GM18867 (cell line): Measurements from ENCODE around the gene SMAD7.

Experiments
- ATAC-seq: cut with Tn5 transposase; IDR thresholded peaks from one replicate; pipeline ENCODE4 v1.9.1; 2021; ENCODE audit warnings: mild to moderate bottlenecking, moderate library complexity; ENCODE audit not compliant: unreplicated experiment

SMAD7 gene

DNA sequence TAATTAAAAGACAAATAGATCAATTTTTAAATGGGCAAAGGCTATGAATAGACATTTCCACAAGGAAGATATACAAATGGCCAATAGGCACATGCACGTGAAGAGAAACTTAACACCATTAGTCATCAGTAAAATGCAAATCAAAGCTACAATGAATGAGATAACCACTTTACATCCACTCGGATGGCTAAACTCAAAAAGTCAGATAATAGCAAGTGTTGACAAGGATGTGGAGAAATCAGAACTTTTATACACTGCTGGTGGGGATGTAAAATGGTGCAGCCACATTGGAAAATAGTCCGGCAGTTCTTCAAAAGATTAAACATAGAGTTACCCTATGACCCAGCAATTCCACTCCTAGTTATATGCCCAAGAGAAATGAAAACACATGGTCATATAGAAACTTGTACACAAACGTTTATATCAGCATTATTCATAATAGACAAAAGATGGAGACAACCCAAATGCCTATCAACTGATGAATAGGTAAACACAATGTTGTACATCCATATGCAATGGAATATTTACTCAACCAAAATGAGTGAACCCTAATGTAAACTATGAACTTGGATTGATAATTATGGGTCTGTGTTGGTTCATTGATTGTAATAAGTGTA is 51.1 kb downstream of the SMAD7 start:
- ATAC-seq = no peak

DNA sequence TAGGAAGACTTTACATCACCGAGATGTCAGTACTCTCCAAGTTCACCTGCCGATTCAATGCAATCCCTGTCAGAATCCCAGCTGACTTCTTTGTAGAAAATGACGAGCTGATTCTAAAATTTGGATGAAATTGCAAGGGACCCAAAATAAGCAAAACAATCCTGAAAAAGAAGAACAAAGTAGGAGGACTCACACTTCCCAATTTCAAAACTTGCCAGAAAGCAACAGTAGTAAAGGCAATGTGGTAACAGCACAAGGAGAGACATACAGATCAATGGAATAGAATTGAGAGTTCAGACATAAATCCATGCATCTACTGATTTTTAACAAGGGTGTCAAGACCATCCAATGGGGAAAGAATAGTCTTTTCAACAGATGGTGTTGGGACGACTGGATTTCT is 52.2 kb downstream of the SMAD7 start:
- no peak for ATAC-seq

DNA sequence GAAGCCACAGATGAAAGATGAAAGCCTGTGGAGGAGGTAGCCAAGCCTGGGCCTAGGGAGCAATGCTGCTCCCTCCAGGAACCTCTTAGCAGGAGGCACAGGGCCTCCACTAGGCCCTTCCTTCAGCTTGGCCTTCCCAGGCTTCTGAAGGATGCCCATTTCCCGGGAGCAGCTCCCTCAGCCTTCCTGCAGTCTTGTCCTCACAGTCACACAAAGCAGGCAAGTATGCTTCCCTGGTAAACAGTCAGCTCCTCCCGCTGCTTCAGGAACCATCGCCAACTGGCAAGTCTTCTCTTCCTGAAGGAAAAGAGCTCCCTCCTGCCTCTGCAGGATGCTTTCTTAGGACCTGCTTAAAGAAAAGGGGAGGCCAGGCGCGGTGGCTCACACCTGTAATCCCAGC is 53.2 kb downstream of the SMAD7 start:
- ATAC-seq = no peak

DNA sequence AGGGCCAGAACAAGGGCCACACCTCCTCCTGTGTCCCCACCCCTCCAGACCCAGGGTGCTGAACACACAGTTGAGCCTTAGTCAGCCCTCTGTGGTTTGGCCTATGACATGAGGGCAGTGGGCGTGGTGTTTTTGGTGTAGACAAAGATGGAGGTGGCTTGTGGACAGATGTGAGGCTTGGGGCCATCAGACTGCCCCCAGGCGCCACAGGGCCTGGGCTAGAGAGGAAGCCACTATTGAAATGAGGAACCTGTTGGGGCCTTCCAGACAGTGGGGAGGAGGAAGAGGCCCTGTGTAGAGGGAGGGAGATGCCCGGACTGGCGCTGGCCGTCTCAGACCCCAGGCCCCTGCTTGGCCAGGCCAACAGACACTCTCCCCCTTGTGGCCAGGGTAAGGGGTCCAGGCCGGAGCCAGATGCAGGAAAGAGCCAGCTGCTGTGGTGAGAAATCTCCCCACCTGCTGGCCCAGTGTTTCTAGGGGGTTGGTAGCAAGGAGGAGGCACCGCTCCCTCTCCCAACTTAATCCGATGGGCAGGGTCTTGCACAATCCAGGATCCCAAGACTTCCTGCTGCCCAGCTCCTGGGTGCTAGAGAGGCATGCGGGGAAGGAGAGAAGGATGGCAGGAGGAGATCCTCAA is 53.8 kb downstream of the SMAD7 start:
- ATAC-seq = no peak

DNA sequence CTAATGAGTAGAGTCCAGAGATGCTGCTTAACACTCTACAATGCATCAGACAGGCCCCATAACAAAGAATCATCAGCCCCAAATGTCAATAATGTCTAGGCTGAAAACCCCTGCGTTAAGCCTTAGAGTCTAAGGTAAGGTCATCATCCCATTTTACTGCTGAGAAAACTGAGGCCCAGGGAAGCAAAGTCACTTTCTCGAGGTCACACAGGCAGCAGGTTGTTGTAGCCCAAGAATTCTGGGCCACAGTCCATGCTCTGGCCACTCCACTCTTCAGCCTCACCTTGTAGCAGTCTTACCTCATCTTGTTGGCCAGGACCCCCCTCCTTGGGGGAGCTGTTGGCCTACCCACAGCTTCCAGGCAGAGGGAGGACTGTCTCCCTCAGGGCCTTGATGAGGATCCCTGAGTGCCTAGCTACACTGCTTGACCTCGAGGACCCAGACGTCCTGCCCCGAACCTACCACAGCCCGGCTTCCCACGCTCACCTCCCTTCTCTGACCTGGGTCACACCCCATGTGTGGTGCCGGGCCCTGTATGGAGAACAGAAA is 54.4 kb downstream of the SMAD7 start:
- no peak for ATAC-seq

DNA sequence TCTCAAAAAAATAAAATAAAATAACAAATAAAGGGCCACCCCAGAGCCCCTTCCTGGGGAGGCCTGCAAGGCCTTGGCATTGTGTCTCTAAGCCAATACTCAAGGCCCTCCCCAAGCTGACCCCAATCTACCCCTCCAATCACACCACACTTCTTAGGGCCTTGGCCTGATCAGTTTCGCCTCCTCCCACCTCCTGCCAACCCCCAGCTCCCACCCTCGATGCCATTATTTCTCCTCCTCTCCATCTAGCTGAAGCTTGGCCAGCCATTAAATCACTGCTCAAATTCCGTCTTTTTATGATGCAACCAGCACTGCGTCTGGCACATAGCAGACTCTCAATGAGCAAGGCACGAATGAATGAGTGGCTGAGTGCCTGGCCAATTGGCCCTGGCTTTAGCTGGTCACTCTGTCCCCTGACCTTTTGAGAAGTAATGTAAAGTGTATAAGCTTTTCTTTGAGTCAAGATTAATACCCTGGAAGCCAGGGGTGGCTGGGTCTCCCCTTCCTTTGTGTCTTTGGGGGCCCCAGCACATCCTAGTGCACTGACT is 55.9 kb downstream of the SMAD7 start:
- no peak for ATAC-seq

DNA sequence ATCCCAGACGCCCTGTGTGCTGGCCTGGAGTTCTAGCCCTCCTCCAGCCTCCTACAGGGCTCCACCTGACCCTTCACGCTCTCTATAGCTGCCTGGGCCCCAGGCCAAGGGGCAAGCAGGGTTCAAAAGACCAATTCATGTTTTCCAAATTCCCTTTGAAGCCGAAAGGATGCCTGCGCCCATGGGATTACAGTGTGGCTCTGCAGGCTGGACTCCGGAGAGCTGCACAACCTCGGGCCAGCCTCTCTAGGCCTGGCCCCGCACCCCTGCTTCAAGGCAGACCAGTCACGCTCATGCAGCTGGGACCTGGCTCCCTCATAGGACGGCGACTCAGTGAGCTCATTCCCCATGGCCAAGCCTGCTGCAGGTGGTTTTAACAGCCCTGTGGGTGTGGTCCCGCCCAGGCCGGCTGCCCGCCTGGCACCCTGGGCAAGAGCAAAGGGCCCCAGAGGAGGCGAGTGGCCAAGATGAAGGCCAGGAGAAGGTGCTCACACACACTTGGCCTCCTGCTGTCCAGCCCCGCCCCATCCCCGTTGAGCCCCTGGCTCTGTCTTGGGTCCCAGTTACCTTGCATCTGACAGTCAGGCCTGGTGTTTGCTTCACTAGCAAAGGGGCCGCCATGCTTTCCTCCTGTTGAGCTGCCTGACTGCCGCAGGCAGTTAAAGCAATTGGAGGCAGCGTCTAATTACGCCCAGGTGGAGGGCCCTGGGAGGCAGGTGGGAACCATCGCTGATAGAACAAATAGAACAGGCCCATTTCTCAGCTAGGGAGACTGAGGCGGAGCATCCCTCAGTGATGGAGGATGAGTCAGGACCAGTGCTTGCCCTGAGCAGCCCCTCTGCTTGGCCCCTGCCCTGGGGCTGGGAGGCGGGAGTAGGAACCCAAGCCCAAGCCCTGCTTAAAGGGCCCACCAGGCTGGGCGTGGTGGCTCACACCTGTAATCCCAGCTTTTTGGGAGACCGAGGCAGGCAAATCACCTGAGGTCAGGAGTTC is 56.9 kb downstream of the SMAD7 start:
- ATAC-seq = no peak

DNA sequence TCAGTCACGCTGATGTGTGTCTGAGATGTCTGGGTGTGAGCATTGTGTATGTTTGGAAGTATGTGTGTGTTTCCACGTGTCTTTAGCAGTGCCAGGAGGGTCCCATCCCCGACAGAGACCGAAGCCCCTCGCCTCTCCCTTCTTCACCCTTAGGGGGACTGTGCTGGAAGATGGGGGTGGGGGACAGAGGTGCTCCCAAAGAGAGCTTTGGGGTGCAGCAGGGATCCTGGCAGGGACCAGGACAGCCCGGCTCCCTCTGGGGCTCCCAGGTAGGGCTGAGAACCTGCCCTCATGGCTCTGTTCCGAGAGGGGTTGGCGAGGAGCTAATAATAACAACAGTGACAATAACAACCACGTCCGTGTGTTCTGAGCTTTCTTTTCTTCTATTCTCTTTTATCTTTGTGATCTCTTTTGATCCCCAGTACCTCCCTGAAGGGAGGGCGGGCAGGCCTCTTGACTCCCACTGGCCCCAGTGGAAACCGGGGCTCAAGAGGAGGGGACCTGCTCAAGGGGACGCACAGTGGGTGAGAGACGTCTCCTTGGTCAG is 57.6 kb downstream of the SMAD7 start:
- no peak for ATAC-seq

DNA sequence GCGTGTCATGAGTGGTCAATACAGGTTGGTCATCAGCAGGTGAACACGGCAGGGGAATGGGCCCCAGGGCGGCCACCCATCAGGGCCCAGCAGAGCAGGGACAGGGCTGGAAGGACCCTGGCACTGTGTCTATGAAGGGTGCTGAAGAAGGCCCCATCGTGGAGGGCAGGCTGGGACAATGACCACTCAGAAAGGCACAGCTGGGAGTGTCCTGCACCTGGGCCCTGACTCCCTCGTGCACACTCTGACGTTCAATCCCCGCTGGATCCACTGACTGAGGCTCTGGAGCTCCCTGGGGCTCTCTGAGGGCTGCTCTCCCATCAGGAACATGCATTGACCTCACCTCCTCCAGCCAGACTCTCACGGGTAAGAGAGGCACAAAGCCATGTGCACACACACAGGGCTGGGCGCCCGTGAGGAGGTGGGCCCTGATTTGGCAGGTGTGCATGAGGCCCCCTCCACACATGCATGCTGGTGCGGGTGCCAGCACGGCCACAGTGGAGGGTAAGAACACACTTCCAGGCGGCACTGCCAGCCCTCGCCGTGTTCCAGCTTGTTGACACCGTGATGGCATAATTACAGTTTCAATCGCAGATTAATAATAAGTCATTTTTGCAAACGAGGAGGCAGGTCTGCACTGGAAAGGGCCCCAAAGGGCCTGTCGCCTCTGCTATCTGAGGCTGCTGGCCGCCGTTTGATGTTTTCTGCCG is 58.5 kb downstream of the SMAD7 start:
- ATAC-seq = no peak

DNA sequence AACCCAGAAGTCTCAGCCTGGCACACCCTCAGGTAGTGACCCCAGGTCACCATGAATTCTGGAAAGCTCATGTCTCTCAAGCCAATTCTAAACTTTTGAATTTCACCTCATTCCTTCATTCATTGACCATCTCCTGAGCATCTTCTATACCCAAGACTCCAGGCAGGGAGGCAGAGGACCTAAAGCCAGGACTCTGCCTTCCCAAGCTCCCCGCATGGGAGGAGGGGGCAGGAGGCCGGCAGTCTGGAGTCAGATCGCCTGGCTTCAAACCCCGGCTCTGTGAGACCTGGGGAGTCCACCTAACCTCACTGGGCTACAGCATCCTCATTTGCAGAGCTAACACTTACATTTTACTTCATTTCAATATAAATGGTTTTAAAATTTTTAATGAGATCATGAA is 59.0 kb downstream of the SMAD7 start:
- ATAC-seq = no peak

DNA sequence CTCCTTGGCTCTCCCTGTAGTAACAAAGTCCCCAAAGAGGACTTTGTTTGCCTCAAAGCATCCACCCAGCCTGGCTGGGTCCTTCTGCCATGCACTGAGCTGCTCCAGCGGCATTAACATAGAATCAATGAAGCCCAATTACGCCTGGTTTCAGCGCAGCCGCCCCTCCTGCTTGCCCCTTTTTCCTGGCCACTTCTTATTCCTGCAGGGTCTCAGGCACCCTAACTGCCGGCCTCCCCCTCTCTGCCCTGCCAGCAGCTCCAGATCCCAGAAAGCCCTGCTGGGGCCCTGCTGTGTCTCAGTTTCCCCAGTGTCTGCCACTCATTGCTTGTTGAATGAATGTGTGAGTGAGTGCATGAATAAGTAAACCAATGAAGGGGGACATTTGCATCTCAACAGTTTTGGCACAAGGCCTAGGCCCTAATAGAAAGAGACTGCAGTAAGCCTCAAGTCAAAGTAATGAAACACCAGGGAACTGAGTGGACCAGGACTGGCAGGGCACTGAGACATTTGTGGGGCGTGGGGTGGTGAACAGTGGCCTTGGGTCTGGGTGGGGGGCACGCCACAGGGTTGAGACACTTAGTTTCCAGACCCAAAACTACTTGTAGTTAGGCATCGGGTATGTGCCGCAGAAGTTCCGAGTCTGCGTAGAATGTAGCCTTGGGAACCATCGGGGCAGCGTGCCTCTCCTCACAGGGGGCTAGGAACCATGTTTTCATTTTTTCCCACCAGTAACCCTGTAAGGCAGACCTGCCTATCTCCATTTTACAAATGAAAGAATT is 60.6 kb downstream of the SMAD7 start:
- ATAC-seq = no peak

DNA sequence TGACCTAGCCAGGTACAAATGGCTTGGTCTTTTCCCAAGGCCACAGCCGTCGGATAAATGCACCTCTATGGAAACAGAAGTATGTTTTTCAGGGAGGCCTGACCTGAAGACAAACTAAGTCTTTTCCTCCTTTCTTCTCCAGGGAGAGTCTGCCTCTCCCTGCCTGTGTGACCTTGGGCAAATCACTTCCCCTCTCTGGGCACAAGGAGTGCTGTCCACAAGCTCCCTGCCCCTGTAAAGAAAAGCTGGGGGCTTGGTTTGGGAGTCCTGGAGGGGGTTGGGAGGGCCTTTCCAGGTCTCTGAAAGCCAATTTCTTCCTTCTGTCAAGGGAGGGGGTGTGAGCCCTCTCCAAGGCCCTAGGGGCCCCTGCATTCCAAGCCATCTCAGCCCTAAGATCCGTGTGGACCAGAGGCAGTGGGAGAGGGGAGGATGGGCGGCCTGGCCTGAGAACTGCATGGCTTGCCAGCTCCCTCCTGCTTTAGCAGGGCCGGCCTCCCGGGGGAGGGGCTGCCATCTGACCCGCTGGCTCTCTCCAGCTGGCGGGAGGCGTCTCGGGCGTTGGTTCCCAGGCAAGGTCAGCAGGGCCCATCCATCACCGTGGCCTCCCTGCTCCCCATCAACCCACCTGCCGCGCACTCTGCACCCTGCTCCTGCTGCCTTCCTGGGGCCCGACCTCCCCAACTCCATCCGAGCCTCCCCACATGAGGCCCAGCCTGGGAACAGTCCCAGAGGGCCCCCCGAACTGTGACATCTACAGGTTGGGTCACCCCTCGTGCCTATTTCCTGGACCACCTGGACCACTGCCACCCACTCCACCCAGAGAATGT is 61.4 kb downstream of the SMAD7 start:
- no peak for ATAC-seq

DNA sequence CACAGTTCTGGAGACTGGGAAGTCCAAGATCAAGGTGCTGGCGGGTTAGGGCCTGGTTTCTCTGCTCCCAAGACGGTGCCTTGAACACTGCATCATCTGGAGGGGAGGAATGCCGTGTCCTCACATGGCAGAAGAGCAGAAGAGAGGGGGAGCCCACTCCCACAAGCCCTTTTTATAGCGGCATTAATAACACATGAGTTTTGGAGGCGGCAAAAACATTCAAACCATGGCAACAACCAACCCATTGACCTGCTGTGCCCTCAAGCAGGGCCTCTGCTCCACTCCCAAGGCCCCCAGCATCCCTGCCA is 62.0 kb downstream of the SMAD7 start:
- ATAC-seq = no peak

DNA sequence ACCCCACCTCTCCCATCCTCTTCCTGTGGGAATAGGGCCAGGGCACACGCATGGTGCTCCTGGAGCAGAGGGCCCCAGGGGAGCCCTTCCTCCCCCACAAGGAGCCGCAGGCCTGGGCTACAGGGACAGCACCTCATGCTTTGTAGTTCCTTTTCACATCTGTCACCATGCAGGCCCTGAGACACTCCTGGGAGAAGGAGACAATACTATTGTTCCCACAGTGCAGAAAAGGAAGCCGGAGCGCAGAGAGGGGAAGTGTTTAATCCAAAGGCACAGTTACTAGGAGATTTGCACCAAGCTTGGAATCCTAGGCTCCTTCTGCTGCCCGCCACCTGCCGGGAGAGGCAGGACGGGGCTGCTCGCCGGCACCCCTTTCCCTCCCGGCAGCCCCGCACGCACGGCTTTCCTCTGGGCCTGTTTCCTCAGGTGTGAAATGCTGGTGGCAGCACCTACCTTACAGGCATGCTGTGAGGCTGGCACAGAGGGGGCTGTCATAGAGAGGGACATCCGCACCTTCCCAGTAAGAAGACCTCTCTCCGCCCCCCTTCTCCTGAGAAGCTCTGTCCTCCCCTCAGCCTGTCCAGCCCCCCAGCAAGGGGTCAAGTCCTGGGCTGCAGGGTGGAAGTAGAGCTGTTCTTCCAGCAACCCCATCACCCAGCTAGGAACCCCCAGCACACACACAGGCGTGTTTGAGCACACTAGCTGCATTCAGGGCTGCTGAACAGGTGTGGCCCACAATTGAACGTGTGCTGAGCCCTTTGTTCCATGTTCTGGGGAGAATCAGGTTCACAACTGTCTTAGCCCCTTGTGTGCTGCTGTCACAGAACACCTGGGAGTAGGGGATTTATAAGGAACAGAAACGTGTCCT is 62.6 kb downstream of the SMAD7 start:
- no peak for ATAC-seq

DNA sequence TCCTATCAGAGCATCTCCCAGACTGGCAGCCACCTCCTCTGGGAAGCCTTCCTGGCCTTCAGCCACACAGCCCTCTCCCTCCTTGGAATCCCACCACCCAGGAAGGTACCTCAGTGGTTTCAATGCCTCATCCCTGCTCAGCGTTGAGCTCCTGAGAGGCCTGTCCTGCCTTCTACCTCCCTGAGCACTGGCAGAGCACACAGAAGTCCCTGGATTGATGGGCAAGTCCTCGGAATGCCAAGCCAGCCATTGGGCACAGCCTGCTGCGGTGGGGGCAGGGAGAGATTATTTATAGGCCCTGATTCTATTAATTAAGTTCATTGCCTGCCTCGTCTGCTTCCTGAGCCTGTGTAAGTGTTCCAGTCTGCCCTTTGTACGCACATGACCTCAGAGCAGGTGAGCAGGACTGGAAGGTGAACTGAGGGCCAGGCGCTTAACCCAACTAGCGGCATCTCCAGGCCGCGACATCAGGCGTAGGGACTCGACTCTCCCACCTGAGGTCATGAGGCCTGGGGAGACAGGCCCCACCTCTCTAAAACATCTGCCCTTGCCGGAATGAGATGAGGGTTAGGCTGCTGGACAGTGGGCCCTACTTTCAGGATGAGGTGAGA is 63.4 kb downstream of the SMAD7 start:
- ATAC-seq = no peak

DNA sequence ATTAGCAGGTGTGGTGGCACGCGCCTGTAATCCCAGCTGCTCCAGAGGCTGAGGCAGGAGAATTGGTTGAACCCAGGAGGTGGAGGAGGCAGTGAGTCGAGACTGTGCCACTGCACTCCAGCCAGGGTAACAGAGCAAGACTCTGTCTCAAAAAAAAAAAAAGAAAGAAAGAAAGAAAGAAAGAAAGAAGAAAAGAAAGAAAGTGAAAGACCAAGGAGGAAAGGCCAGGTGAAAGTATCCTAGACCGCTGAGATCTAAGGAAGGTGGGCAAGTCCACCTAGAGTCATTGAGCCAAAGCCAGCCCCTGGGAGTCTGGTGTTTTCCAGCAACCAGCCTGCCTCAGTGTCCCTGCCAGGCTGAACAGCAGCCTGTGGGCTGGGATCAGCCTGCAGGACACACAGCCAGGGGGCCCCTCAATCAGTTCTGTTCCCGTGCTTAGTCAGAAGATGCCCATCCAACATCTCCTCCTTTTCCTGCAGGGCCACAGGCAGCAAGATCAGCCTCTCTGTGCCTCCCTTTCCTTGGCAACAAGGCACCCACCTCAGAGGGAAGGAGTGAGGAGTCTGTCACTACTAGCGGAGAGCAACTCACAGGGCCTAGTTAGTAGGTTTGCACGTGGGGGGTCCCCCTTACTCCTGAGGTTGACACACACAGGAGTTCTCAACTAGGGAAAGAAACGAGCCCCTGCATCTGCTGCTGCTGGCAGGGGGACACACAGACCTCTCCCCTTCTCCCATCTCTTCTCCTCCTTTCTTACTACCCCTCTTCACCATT is 64.1 kb downstream of the SMAD7 start:
- ATAC-seq = no peak

DNA sequence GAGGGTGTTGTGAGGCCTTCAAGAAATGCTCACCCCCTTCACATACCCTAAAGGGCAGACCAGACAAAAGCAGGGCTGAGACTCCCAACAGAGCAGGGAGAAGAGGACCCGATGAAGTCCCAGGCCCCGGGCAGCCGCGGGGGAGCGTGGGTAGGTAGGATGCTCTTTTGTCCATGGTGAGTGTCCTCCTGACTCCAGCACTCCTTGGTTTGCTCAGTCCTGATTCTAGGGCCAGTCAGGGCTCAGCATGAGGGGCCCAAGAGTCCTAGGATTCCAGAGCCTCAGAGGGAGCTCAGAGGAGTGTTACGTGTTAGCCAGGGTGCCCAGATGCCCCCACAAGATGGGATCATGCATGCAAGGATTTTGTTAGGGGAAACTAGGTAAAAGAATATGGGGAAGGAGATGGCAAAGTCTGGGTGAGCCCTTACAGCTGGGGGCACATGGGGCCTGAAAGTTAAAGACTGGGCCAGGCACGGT is 64.8 kb downstream of the SMAD7 start:
- no peak for ATAC-seq
